Cerebellar cortex (tissue), 1 donor: Measurements from ENCODE around the gene HEATR5B.
A peak's percentile ranks its signal among the peaks of the same experiment; 100 is the strongest.
"Not testable (repeated sequence)": the region's sequence is repeated elsewhere in the genome, so short reads cannot be mapped to it uniquely, and the experiment has no call there.

ENCODE experiments used
- DNase-seq: peaks from one replicate; pipeline ENCODE4 v3.0.0-alpha.2; 2015; ENCODE audit warnings: low spot score

Gene HEATR5B

GRCh38 chr2:36981911-36982310 lies 102.3 kb downstream of the HEATR5B start:
- DNase-seq: no peak

GRCh38 chr2:36979007-36979406 lies 105.2 kb downstream of the HEATR5B start:
- DNase-seq: not testable (repeated sequence)

GRCh38 chr2:36976065-36976464 lies 108.1 kb downstream of the HEATR5B start:
- DNase-seq: no peak

- DNase-seq: no peak
These were observed 108.9 kb downstream of the HEATR5B start for GRCh38 chr2:36975306-36975705.

GRCh38 chr2:36973320-36973719 lies 110.9 kb downstream of the HEATR5B start:
- DNase-seq: no peak

GRCh38 chr2:36971990-36972389 lies 112.2 kb downstream of the HEATR5B start:
- DNase-seq: no peak

GRCh38 chr2:36967236-36967876 lies 116.8 kb downstream of the HEATR5B start:
- DNase-seq: no peak

- DNase-seq: peak; percentile 92
These were observed 117.6 kb downstream of the HEATR5B start, which contains the start of gene STRN for GRCh38 chr2:36966370-36967235. STRN (minus strand) TSS chr2:36966536; CDS start chr2:36966463, 73 bp downstream.

GRCh38 chr2:36965751-36966369 lies 118.3 kb downstream of the HEATR5B start:
- DNase-seq: peak; percentile 31

GRCh38 chr2:36965206-36965605 lies 119.0 kb downstream of the HEATR5B start:
- DNase-seq: no peak

GRCh38 chr2:36964496-36965058 lies 119.6 kb downstream of the HEATR5B start:
- no peak for DNase-seq

GRCh38 chr2:36963734-36964133 lies 120.4 kb downstream of the HEATR5B start:
- DNase-seq: no peak

GRCh38 chr2:36963106-36963505 lies 121.1 kb downstream of the HEATR5B start:
- no peak for DNase-seq

GRCh38 chr2:36960773-36961172 lies 123.4 kb downstream of the HEATR5B start:
- no peak for DNase-seq

- DNase-seq: no peak
These were observed 124.0 kb downstream of the HEATR5B start for GRCh38 chr2:36960005-36960675.

- DNase-seq: no peak
These were observed 129.1 kb downstream of the HEATR5B start for GRCh38 chr2:36954977-36955607.

GRCh38 chr2:36952748-36953197 lies 131.4 kb downstream of the HEATR5B start:
- no peak for DNase-seq

- DNase-seq: no peak
These were observed 132.6 kb downstream of the HEATR5B start for GRCh38 chr2:36951574-36951973.

- DNase-seq: no peak
These were observed 133.1 kb downstream of the HEATR5B start for GRCh38 chr2:36951027-36951518.

- DNase-seq: no peak
These were observed 134.3 kb downstream of the HEATR5B start for GRCh38 chr2:36949845-36950244.

GRCh38 chr2:36945240-36945639 lies 138.9 kb downstream of the HEATR5B start:
- DNase-seq: not testable (repeated sequence)
